Tibial artery (tissue), 4 donors: ENCODE data around the gene SPRR3.

Source experiments
- DNase-seq, 2 donors: peaks; one replicate each; pipeline ENCODE4 v3.0.0-alpha.2; 2019
- H3K27ac ChIP-seq, 2 donors: fragments of 200-600 bp; sonication (generic) in 1 of 2; 1 replicate in 1 of 2; 2 replicates in 1 of 2; pipeline ENCODE4 v1.5.1; 2018 to 2019; ENCODE audit warnings: mild to moderate bottlenecking in 1 of 2
- H3K27me3 ChIP-seq, 2 donors: fragments of 200-600 bp; sonication (generic) in 1 of 2; one replicate each; pipeline versions ENCODE4 v1.5.1 to v1.6.0; 2016 to 2019
- H3K36me3 ChIP-seq, 3 donors: fragments of 200-600 bp; sonication (generic) in 2 of 3; one replicate each; pipeline ENCODE4 v1.5.1; 2016 to 2019; ENCODE audit warnings: mild to moderate bottlenecking in 2 of 3
- H3K4me1 ChIP-seq, 4 donors: fragments of 200-600 bp; sonication (generic) in 2 of 4; 1 replicate in 3 of 4; 2 replicates in 1 of 4; pipeline ENCODE4 v1.5.1; 2016 to 2019
- H3K4me3 ChIP-seq, 2 donors: fragments of 200-600 bp; sonication (generic) in 1 of 2; 1 replicate in 1 of 2; 2 replicates in 1 of 2; pipeline ENCODE4 v1.5.1; 2018 to 2019; ENCODE audit warnings: mild to moderate bottlenecking in 2 of 2
- H3K9me3 ChIP-seq, 3 donors: fragments of 200-600 bp; sonication (generic) in 1 of 3; one replicate each; pipeline ENCODE4 v1.5.1; 2016 to 2019
- CTCF ChIP-seq, 2 experiments: fragments of 200-600 bp in 1 of 2; fragments of 450-650 bp in 1 of 2; IDR thresholded peaks; one replicate each; pipeline ENCODE4 v1.5.1; 2017 to 2019; ENCODE audit warnings: antibody characterized with exemption in 2 of 2, mild to moderate bottlenecking in 1 of 2, moderate library complexity in 1 of 2
- intact Hi-C: fragments of 100-400 bp; cut with DNase I; formaldehyde crosslinking; loops from one replicate; pipeline ENCODE4 v1.15.0; 2023; ENCODE audit warnings: low total_unique reads

The SPRR3 gene

GRCh38 chr1:152959801-152960451 is 41.6 kb upstream of the SPRR3 start:
- intact Hi-C loops = no loop called here
- Histone ChIP-seq H3K9me3 (no peaks in the 10 kb centered on the region), H3K4me3 (no peak overlapping the region), H3K27ac (no peak overlapping the region), H3K27me3 (no peaks in the 10 kb centered on the region), H3K4me1 (no peaks in the 10 kb centered on the region), H3K36me3 (no peaks in the 10 kb centered on the region)
- DNase-seq = no peak
- TF ChIP-seq CTCF (IDR thresholded peaks at IDR 0.05) = no peak

GRCh38 chr1:152960452-152961044 is 41.0 kb upstream of the SPRR3 start:
- DNase-seq = no peak
- no peaks in the 10 kb centered on the region for H3K27me3 ChIP-seq

GRCh38 chr1:152961226-152961891 is 40.2 kb upstream of the SPRR3 start:
- no peak for TF ChIP-seq CTCF (IDR thresholded peaks at IDR 0.05)
- DNase-seq = no peak
- Histone ChIP-seq H3K9me3 (no peaks in the 10 kb centered on the region), H3K27ac (no peak overlapping the region), H3K27me3 (no peaks in the 10 kb centered on the region), H3K36me3 (no peaks in the 10 kb centered on the region), H3K4me3 (no peak overlapping the region), H3K4me1 (no peaks in the 10 kb centered on the region)
- intact Hi-C loops = no loop called here

More at GRCh38 chr1:152960452-152961044, 41.0 kb upstream of the SPRR3 start:
- no peak overlapping the region for H3K4me3 ChIP-seq
- intact Hi-C loops = no loop called here
- H3K4me1 ChIP-seq = no peaks in the 10 kb centered on the region
- no peaks in the 10 kb centered on the region for H3K36me3 ChIP-seq
- TF ChIP-seq CTCF (IDR thresholded peaks at IDR 0.05) = no peak
- H3K27ac ChIP-seq = no peak overlapping the region
- H3K9me3 ChIP-seq = no peaks in the 10 kb centered on the region

GRCh38 chr1:152962876-152963415 is 38.6 kb upstream of the SPRR3 start:
- no peak for TF ChIP-seq CTCF (IDR thresholded peaks at IDR 0.05)
- H3K4me3 ChIP-seq = no peak overlapping the region
- H3K36me3 ChIP-seq = no peaks in the 10 kb centered on the region
- no peaks in the 10 kb centered on the region for H3K9me3 ChIP-seq
- H3K27me3 ChIP-seq = peaks cover 0 to 4% of the 10 kb centered on the region in 2 donors
- intact Hi-C loops = no loop called here
- no peak overlapping the region for H3K27ac ChIP-seq
- DNase-seq = no peak
- no peaks in the 10 kb centered on the region for H3K4me1 ChIP-seq

GRCh38 chr1:152964536-152964935 is 37.0 kb upstream of the SPRR3 start:
- H3K36me3 ChIP-seq = no peaks in the 10 kb centered on the region
- H3K27me3 ChIP-seq = peaks cover 0 to 4% of the 10 kb centered on the region in 2 donors
- no peak overlapping the region for H3K27ac ChIP-seq
- no peaks in the 10 kb centered on the region for H3K4me1 ChIP-seq
- H3K4me3 ChIP-seq = no peak overlapping the region
- DNase-seq = no peak
- no peaks in the 10 kb centered on the region for H3K9me3 ChIP-seq
- TF ChIP-seq CTCF (IDR thresholded peaks at IDR 0.05) = no peak
- intact Hi-C loops = no loop called here
